GM19467 (cell line): Measurements from ENCODE around the gene ENTREP3.

ENCODE experiments used
- ATAC-seq: cut with Tn5 transposase; IDR thresholded peaks from one replicate; pipeline ENCODE4 v1.9.1; 2021; ENCODE audit warnings: mild to moderate bottlenecking, moderate library complexity; ENCODE audit not compliant: unreplicated experiment

ENTREP3 gene

GRCh38 chr1:155202731-155203515 lies 52.4 kb downstream of the ENTREP3 start:
- ATAC-seq = no peak

DNA sequence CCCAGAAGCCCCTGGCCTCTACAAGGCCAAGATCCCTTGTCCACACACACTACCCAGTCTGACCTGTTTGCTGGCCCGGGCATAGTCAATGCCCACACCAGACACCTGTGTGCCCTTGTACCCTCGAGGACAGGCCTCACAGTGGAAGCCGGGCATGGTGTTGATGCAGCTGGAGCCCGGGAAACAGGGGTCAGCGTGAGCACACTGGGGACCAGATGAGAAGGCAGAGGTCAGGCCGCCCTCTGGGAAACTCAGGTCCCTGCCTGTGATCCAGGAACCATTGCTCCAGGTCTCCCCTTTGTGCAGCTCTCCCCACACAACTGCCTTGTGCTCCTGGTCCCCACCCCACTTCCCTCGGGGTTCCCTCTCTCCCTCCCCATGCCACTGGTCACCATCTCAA lies 53.1 kb downstream of the ENTREP3 start:
- ATAC-seq = no peak

DNA sequence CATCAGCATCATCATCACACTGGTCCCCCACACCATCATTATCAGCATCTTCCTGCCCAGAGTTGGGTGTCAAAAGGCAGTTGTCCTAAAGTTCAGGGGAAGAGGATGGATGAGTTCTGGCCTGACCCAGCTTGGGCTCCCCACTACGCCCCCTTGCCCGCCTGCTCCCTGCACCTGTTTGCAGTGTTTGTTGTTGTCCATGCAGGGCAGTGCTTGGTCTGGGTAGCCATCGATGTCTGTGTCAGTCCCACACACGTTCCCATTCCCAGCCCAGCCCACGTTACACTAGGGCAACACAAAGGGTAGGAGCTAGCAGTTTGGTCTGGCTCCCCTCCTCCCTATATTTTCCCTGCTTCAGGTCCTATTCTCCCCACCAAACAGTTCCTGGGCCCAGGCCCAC lies 54.4 kb downstream of the ENTREP3 start:
- ATAC-seq = no peak

DNA sequence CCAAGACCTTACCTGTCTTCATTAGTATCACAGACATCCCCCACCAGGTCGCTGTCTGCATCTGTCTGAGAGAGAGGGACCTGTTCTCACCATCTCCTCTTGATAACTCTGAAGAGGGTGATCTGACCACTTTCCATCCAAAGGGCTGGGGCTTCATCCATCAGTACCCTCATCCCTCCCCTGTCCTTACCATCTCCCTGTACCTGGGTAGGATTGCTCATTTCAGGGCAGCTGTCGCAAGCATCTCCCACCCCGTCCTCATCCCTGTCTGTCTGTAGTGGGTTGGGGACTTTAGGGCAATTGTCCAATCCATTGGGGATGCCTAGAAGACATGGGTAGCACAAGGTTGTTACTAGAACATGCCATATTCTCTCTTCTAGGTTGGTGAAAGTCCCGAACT lies 55.5 kb downstream of the ENTREP3 start:
- ATAC-seq = no peak

DNA sequence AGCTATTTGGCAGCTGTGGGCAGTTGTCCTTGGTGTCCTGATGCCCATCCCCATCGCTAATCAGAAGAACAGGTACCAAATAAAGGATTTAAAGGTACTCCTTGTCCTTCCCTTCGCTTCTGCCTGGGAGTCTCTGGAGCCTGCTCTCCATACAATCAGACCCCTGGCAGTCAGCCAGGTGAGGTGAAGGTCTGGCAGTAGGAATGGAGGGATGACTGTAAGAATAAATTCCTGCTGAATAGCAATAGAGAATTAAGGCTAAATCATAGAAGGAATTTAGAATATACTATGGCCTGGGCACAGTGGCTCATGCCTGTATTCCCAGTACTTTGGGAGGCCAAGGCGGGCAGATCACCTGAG lies 56.8 kb downstream of the ENTREP3 start:
- ATAC-seq = no peak

GRCh38 chr1:155197901-155198546 lies 57.3 kb downstream of the ENTREP3 start:
- no peak for ATAC-seq
